Epithelial cell of esophagus (primary cell): Measurements from ENCODE around the gene SPRED2.

Experiments
- DNase-seq: peaks from one replicate; pipeline ENCODE4 v3.0.0; 2010; ENCODE audit warnings: low read depth
- H3K4me3 ChIP-seq: 2 replicates; pipeline ENCODE4 v1.5.1; 2011; ENCODE audit warnings: mild to moderate bottlenecking, low read length, control low read depth
- CTCF ChIP-seq: IDR thresholded peaks from 2 replicates; pipeline ENCODE4 v1.5.1; 2011; ENCODE audit warnings: low read depth, mild to moderate bottlenecking, low read length, control low read depth, inconsistent platforms; ENCODE audit not compliant: insufficient read depth; ENCODE audit errors: missing control alignments

The SPRED2 gene

GRCh38 chr2:65363879-65364666 is 68.3 kb downstream of the SPRED2 start:
- no peak for TF ChIP-seq CTCF
- no peak for DNase-seq
- H3K4me3 ChIP-seq = no peak overlapping the region

- TF ChIP-seq CTCF = no peak
- DNase-seq = no peak
- no peak overlapping the region for H3K4me3 ChIP-seq
Measured at GRCh38 chr2:65361623-65362022, 70.8 kb downstream of the SPRED2 start.

GRCh38 chr2:65360441-65360840 is 72.0 kb downstream of the SPRED2 start:
- no peak overlapping the region for H3K4me3 ChIP-seq
- no peak for DNase-seq
- TF ChIP-seq CTCF = no peak

GRCh38 chr2:65358678-65359400 is 73.6 kb downstream of the SPRED2 start:
- no peak overlapping the region for H3K4me3 ChIP-seq
- no peak for DNase-seq
- TF ChIP-seq CTCF = no peak

- H3K4me3 ChIP-seq = no peak overlapping the region
- no peak for DNase-seq
- no peak for TF ChIP-seq CTCF
Measured at GRCh38 chr2:65357959-65358294, 74.5 kb downstream of the SPRED2 start.

- no peak for TF ChIP-seq CTCF
- no peak overlapping the region for H3K4me3 ChIP-seq
- DNase-seq = no peak
Measured at GRCh38 chr2:65357095-65357958, 75.1 kb downstream of the SPRED2 start.
